Ishikawa (cell line): Measurements from ENCODE around the gene CLCF1.

Source experiments
- CREB1 ChIP-seq: IDR thresholded peaks from 2 replicates; pipeline ENCODE4 v1.6.1; 2012; ENCODE audit warnings: low read depth
- TEAD4 ChIP-seq: IDR thresholded peaks from 2 replicates; pipeline ENCODE4 v1.6.1; 2012
- YY1 ChIP-seq: IDR thresholded peaks from 2 replicates; pipeline ENCODE4 v1.6.1; 2012; ENCODE audit warnings: low read depth

- TF ChIP-seq YY1, result no peak
- no peak for TF ChIP-seq TEAD4
- no peak for TF ChIP-seq CREB1
These were observed 51.3 kb downstream of the CLCF1 start for GRCh38 chr11:67322049-67322448.
